ENCODE data around the gene RUBCNL. TPM values are rescaled to one million over a fixed set of nuclear protein-coding genes. Genes with fewer than 3 reads are reported as not detected.
"Not testable (repeated sequence)": the region's sequence is repeated elsewhere in the genome, so short reads cannot be mapped to it uniquely, and the experiment has no call there.

RUBCNL gene
- 7.3 TPM for total RNA-seq

- intact Hi-C loops (cut with DNase I): no loop called here
- peak; percentile 59 for ATAC-seq
- peak; percentile 71 for DNase-seq (ENCODE audit: low spot score)
These were observed at the start of gene RUBCNL for GRCh38 chr13:46387064-46387851. TSS of gene RUBCNL (minus strand) at chr13:46387252. CDS start at chr13:46372475, 14,777 bp downstream.

- DNase-seq (ENCODE audit: low spot score); ATAC-seq; intact Hi-C loops (cut with DNase I): not testable (repeated sequence)
These were observed 42.5 kb upstream of the RUBCNL start for GRCh38 chr13:46429558-46429957.

GRCh38 chr13:46405457-46405856 lies 18.4 kb upstream of the RUBCNL start:
- intact Hi-C loops (cut with DNase I): no loop called here
- ATAC-seq: no peak
- DNase-seq (ENCODE audit: low spot score): no peak

- intact Hi-C loops (cut with DNase I): no loop called here
These were observed 17.7 kb upstream of the RUBCNL start for GRCh38 chr13:46404733-46405100.

GRCh38 chr13:46403851-46404732 lies 17.0 kb upstream of the RUBCNL start:
- ATAC-seq (peak; percentile 70), DNase-seq (ENCODE audit: low spot score) (no peak)
- intact Hi-C loops (cut with DNase I): no loop called here

More at GRCh38 chr13:46404733-46405100, 17.7 kb upstream of the RUBCNL start:
- DNase-seq (ENCODE audit: low spot score) (no peak), ATAC-seq (no peak)

GRCh38 chr13:46402178-46402577 lies 15.1 kb upstream of the RUBCNL start:
- intact Hi-C loops (cut with DNase I): no loop called here

GRCh38 chr13:46401432-46401831 lies 14.4 kb upstream of the RUBCNL start:
- DNase-seq (ENCODE audit: low spot score) (no peak), ATAC-seq (no peak)
- intact Hi-C loops (cut with DNase I): no loop called here

More at GRCh38 chr13:46402178-46402577, 15.1 kb upstream of the RUBCNL start:
- no peak for DNase-seq (ENCODE audit: low spot score)
- ATAC-seq: no peak

GRCh38 chr13:46396341-46396740 lies 9.3 kb upstream of the RUBCNL start:
- DNase-seq (ENCODE audit: low spot score) (no peak), ATAC-seq (no peak)
- intact Hi-C loops (cut with DNase I): no loop called here

- DNase-seq (ENCODE audit: low spot score): no peak
- intact Hi-C loops (cut with DNase I): no loop called here
- no peak for ATAC-seq
These were observed 5.9 kb upstream of the RUBCNL start for GRCh38 chr13:46392967-46393366.

- DNase-seq (ENCODE audit: low spot score) (peak; percentile 68), ATAC-seq (peak; percentile 87)
- intact Hi-C loops (cut with DNase I): no loop called here
These were observed 2.7 kb upstream of the RUBCNL start for GRCh38 chr13:46389457-46390451.

- DNase-seq (ENCODE audit: low spot score) (no peak), ATAC-seq (no peak)
- intact Hi-C loops (cut with DNase I): no loop called here
These were observed 1.8 kb upstream of the RUBCNL start for GRCh38 chr13:46388846-46389245.

- DNase-seq (ENCODE audit: low spot score) (no peak), ATAC-seq (no peak)
- intact Hi-C loops (cut with DNase I): no loop called here
These were observed 1.3 kb upstream of the RUBCNL start for GRCh38 chr13:46388308-46388707.

- no peak for DNase-seq (ENCODE audit: low spot score)
- intact Hi-C loops (cut with DNase I): no loop called here
- ATAC-seq: peak; percentile 8
These were observed 524 bp downstream of the RUBCNL start for GRCh38 chr13:46386392-46387063.

GRCh38 chr13:46385946-46386345 lies 1.1 kb downstream of the RUBCNL start:
- intact Hi-C loops (cut with DNase I): no loop called here
- no peak for ATAC-seq
- DNase-seq (ENCODE audit: low spot score): no peak

GRCh38 chr13:46383383-46383782 lies 3.7 kb downstream of the RUBCNL start:
- no peak for DNase-seq (ENCODE audit: low spot score)
- ATAC-seq: no peak
- intact Hi-C loops (cut with DNase I): no loop called here

- intact Hi-C loops (cut with DNase I): no loop called here
- DNase-seq (ENCODE audit: low spot score) (no peak), ATAC-seq (no peak)
These were observed 4.8 kb downstream of the RUBCNL start for GRCh38 chr13:46382224-46382623.

- DNase-seq (ENCODE audit: low spot score): no peak
These were observed 6.8 kb downstream of the RUBCNL start for GRCh38 chr13:46380242-46380641.

GRCh38 chr13:46379611-46380010 lies 7.4 kb downstream of the RUBCNL start:
- DNase-seq (ENCODE audit: low spot score): no peak
- intact Hi-C loops (cut with DNase I): no loop called here
- no peak for ATAC-seq

More at GRCh38 chr13:46380242-46380641, 6.8 kb downstream of the RUBCNL start:
- intact Hi-C loops (cut with DNase I): no loop called here
- ATAC-seq: no peak

All from sciatic nerve (tissue), 2 donors.